WTC11 (cell line): ENCODE results near the gene MAN1B1. TPM values are rescaled to one million over a fixed set of nuclear protein-coding genes. Genes with fewer than 3 reads are reported as not detected.

Experiments used
- ATAC-seq: fragments of 200-7000 bp; cut with Tn5 transposase; 2 replicates; pipeline ENCODE4 v1.10.0; 2021; ENCODE audit warnings: mild to moderate bottlenecking, moderate library complexity
- CTCF ChIA-PET: fragments of 300-600 bp; sonication (Branson Sonifier 250); formaldehyde crosslinking; loops from one replicate; lab custom pipeline; 2021; ENCODE audit warnings: antibody characterized with exemption; lab: Charles Lee
- POLR2A ChIA-PET: fragments of 350-600 bp; sonication (Branson Sonifier 250); formaldehyde crosslinking; loops from one replicate; lab custom pipeline; 2021; ENCODE audit warnings: antibody characterized with exemption; lab: Charles Lee
- DNase-seq: peaks from one replicate; pipeline ENCODE4 v3.0.0; 2021; ENCODE audit warnings: low spot score
- H3K27ac Mint-ChIP-seq: 2 replicates; pipeline ENCODE4 v1.8.0; 2021; ENCODE audit warnings: mixed read lengths
- H3K27me3 Mint-ChIP-seq: 2 replicates; pipeline ENCODE4 v1.8.0; 2021; ENCODE audit warnings: low read depth, mild to moderate bottlenecking, moderate library complexity, mixed read lengths
- H3K36me3 Mint-ChIP-seq: 2 replicates; pipeline ENCODE4 v1.8.0; 2021; ENCODE audit warnings: mixed read lengths
- H3K4me1 Mint-ChIP-seq: 2 replicates; pipeline ENCODE4 v1.8.0; 2022; ENCODE audit warnings: mixed read lengths
- H3K4me3 Mint-ChIP-seq: 2 replicates; pipeline ENCODE4 v1.8.0; 2021; ENCODE audit warnings: mild to moderate bottlenecking, moderate library complexity, mixed read lengths
- H3K9me3 Mint-ChIP-seq: 2 replicates; pipeline ENCODE4 v1.8.0; 2021; ENCODE audit warnings: mixed read lengths
- HMGA2 ChIP-seq: fragments of 250-450 bp; sonication (Bioruptor Pico); IDR thresholded peaks from 2 replicates; pipeline ENCODE4 v1.4.0; 2021; ENCODE audit warnings: mild to moderate bottlenecking, moderate library complexity
- JUN ChIP-seq: sonication (generic); formaldehyde crosslinking; IDR thresholded peaks from 2 replicates; pipeline ENCODE4 v1.8.0; 2023; ENCODE audit warnings: mild to moderate bottlenecking, missing genetic modification reagents
- NFE2L1 ChIP-seq: sonication (generic); formaldehyde crosslinking; IDR thresholded peaks from 2 replicates; pipeline ENCODE4 v1.8.1; 2023; ENCODE audit warnings: missing genetic modification reagents
- SMAD3 ChIP-seq: sonication (generic); formaldehyde crosslinking; IDR thresholded peaks from 2 replicates; pipeline ENCODE4 v1.8.0; 2022; ENCODE audit warnings: missing genetic modification reagents, mild to moderate bottlenecking, borderline replicate concordance
- SP1 ChIP-seq: sonication (generic); formaldehyde crosslinking; conservative IDR thresholded peaks from 2 replicates; pipeline ENCODE4 v1.8.1; 2022; ENCODE audit warnings: missing genetic modification reagents
- ZBTB21 ChIP-seq: sonication (generic); formaldehyde crosslinking; IDR thresholded peaks from 2 replicates; pipeline ENCODE4 v1.8.1; 2023; ENCODE audit warnings: mild to moderate bottlenecking, missing genetic modification reagents, borderline replicate concordance
- ZNF219 ChIP-seq: sonication (generic); formaldehyde crosslinking; IDR thresholded peaks from 2 replicates; pipeline ENCODE4 v1.8.0; 2023; ENCODE audit warnings: missing genetic modification reagents, mild to moderate bottlenecking, borderline replicate concordance
- ZNF263 ChIP-seq: sonication (generic); formaldehyde crosslinking; IDR thresholded peaks from 2 replicates; pipeline ENCODE4 v1.8.1; 2022; ENCODE audit warnings: low read depth, mild to moderate bottlenecking, moderate library complexity, missing genetic modification reagents
- total RNA-seq: library from RNA; stranded (reverse); gene quantifications from 3 replicates; pipeline ENCODE4 v1.2.3, GENCODE V29; 2021
- TF ChIP-seq, protein P1 (sequence below): sonication (generic); formaldehyde crosslinking; IDR thresholded peaks from 2 replicates; pipeline ENCODE4 v1.8.0; 2023; ENCODE audit warnings: missing genetic modification reagents
- TF ChIP-seq, protein P2 (sequence below): sonication (generic); formaldehyde crosslinking; IDR thresholded peaks from 2 replicates; pipeline ENCODE4 v1.8.0; 2022; ENCODE audit warnings: mild to moderate bottlenecking, missing genetic modification reagents

The MAN1B1 gene
- total RNA-seq, 1 experiment from 2014 or later, result 57.1 TPM

DNA sequence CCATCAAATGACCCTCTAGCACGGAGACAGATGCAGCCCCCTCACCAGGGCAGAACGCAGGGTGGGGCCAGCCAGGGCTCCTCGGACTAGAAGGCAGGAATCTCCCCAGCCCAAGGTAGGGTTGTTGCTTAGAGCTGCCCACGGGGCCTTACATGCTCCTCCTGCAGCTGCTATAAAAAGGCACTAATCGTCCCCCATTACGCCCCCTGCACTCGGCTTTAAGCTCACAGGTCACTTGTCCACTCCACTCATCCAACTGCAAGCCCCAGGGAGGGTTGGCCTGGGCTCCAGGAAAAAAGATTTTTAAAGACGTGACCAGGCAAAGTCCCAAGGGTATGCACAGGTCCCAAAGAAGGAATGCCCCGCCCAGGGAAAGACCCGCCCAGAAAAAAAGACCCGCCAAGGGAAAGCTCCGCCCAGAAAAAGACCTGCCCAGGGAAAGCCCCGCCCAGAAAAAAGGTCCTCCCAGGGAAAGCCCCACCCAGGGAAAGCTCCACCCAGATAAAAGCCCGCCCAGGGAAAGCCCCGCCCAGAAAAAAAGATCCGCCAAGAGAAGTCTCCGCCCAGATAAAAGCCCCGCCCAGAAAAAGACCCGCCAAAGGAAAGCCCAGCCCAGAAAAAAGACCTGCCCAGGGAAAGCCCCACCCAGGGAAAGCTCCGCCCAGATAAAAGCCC, 63.3 kb downstream of the MAN1B1 start:
- H3K27me3 Mint-ChIP-seq, result peaks cover 9% of the 10 kb centered on the region
- H3K4me3 Mint-ChIP-seq, result no peak overlapping the region
- H3K27ac Mint-ChIP-seq, result no peak overlapping the region
- H3K36me3 Mint-ChIP-seq, result no peaks in the 10 kb centered on the region
- H3K4me1 Mint-ChIP-seq, result no peaks in the 10 kb centered on the region; the same call in 1 of the 2 replicates
- H3K9me3 Mint-ChIP-seq, result no peaks in the 10 kb centered on the region
- ATAC-seq (peak; percentile 8), DNase-seq (peak; percentile 78)
- POLR2A ChIA-PET, result no interaction called here
- CTCF ChIA-PET, result interaction anchor here (0.6 to 3.6 kb wide), 14 partner anchors 11 to 303 kb away, joined by 3 to 19 read pairs (median 5); partner anchors contain the start of genes GRIN1 and PAXX
- TF ChIP-seq ZNF219 (CRISPR knock-in tag) (no peak), JUN (CRISPR knock-in tag) (no peak)

DNA sequence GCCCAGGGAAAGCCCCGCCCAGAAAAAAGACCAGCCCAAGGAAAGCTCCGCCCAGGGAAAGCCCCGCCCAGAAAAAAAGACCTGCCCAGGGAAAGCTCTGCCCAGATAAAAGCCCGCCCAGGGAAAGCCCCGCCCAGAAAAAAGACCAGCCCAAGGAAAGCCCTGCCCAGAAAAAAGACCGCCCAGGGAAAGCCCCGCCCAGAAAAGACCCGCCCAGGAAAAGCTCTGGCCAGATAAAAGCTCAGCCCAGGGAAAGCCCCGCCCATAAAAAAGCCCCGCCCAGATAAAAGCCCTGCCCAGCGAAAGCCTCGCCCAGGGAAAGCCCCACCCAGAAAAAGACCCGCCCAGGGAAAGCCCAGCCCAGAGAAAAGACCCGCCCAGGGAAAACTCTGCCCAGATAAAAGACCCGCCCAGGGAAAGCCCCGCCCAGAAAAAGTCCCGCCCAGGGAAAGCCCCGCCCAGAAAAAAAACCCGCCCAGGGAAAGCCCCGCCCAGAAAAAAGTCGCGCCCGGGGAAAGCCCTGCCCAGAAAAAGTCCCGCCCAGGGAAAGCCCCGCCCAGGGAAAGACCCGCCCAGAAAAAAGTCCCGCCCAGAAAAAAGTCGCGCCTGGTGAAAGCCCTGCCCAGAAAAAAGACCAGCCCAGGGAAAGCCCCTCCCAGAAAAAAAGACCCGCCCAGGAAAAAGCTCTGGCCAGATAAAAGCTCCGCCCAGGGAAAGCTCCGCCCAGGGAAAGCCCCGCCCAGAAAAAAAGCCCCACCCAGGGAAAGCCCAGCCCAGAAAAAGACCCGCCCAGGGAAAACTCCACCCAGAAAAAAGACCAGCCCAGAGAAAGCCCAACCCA, 64.1 kb downstream of the MAN1B1 start:
- no peak overlapping the region for H3K4me3 Mint-ChIP-seq
- ChIA-PET CTCF (interaction anchor here (0.6 to 3.6 kb wide), 18 partner anchors 11 to 303 kb away, joined by 3 to 19 read pairs (median 4); partner anchors contain the start of genes GRIN1, PAXX, RNF224 and SAPCD2), POLR2A (interaction anchor here (0.7 kb wide), 1 partner anchor 38 kb away, joined by 3 read pairs; no protein-coding TSS in a partner anchor)
- no peak overlapping the region for H3K27ac Mint-ChIP-seq
- H3K4me1 Mint-ChIP-seq, result no peaks in the 10 kb centered on the region; the same call in 1 of the 2 replicates
- no peaks in the 10 kb centered on the region for H3K36me3 Mint-ChIP-seq
- no peak for TF ChIP-seq SMAD3
- no peak for TF ChIP-seq HMGA2 (CRISPR knock-in tag)
- H3K9me3 Mint-ChIP-seq, result no peaks in the 10 kb centered on the region
- ATAC-seq (peak; percentile 54), DNase-seq (peak; percentile 80)
- peaks cover 17% of the 10 kb centered on the region for H3K27me3 Mint-ChIP-seq

DNA sequence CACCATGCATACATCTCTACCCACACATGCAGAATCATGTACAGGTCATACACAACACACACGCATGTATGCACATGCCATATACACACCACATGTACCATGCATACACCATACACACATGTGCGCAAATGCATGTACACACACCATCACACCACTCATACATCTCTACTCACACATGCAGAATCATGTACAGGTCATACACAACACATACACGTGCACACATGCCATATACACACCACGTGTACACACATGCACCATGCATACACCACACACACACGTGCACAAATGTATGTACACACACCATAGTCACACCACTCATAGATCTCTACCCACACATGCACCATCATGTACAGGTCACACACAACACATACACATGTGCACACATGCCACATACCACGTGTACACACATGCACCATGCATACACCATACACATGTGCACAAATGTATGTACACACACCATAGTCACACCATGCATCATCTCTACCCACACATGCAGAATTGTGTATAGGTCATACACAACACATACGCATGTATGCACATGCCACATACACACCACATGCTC, 66.1 kb downstream of the MAN1B1 start:
- DNase-seq (no peak), ATAC-seq (no peak)
- POLR2A ChIA-PET, result no interaction called here
- Mint-ChIP-seq H3K27me3 (peaks cover 35% of the 10 kb centered on the region), H3K27ac (no peak overlapping the region), H3K4me1 (no peaks in the 10 kb centered on the region; the same call in 1 of the 2 replicates), H3K4me3 (no peak overlapping the region), H3K36me3 (no peaks in the 10 kb centered on the region), H3K9me3 (no peaks in the 10 kb centered on the region)
- CTCF ChIA-PET, result no interaction called here
- TF ChIP-seq, protein P1, sequence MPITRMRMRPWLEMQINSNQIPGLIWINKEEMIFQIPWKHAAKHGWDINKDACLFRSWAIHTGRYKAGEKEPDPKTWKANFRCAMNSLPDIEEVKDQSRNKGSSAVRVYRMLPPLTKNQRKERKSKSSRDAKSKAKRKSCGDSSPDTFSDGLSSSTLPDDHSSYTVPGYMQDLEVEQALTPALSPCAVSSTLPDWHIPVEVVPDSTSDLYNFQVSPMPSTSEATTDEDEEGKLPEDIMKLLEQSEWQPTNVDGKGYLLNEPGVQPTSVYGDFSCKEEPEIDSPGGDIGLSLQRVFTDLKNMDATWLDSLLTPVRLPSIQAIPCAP (CRISPR knock-in tag), result no peak
- TF ChIP-seq NFE2L1 (CRISPR knock-in tag), result 0 out of 2 replicates have a peak, but pooled peaks have one; percentile 55

DNA sequence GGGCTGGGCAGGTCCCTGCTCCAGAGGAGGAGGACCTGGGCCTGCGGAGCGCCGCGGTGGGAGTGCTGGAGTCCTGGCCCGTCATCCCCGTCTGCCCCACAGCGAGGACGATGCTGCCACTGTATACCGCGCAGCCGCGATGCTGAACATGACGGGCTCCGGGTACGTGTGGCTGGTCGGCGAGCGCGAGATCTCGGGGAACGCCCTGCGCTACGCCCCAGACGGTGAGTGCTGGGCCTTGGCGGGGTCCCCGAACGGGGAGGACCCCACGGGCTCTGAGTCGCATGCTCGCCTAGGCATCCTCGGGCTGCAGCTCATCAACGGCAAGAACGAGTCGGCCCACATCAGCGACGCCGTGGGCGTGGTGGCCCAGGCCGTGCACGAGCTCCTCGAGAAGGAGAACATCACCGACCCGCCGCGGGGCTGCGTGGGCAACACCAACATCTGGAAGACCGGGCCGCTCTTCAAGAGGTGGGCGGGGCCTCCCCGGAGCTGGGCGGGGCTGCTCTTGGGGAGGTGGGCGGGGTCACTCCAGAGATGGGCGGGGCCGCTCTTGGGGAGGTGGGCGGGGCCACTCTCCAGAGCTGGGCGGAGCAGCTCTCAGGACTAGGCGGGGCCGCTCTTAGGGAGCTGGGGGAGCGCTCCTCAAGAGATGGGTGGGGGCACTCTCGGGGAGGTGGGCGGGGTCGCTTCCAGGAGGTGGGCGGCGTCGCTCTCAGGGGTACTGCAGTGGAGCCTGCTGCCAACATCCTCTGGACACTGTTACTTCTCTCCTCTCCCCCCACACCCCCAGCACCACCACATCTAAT, 70.0 kb downstream of the MAN1B1 start:
- peaks cover 66% of the 10 kb centered on the region for H3K27me3 Mint-ChIP-seq
- peak overlapping the region; percentile 64 for H3K4me3 Mint-ChIP-seq
- TF ChIP-seq SP1 (CRISPR knock-in tag) (peak; percentile 49; the same call in 1 of the 2 replicates), ZBTB21 (CRISPR knock-in tag) (no peak), ZNF263 (CRISPR knock-in tag) (peak; percentile 63; the same call in 1 of the 2 replicates)
- TF ChIP-seq, protein P2, sequence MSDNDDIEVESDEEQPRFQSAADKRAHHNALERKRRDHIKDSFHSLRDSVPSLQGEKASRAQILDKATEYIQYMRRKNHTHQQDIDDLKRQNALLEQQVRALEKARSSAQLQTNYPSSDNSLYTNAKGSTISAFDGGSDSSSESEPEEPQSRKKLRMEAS, result 0 out of 2 replicates have a peak, but pooled peaks have one; percentile 18
- CTCF ChIA-PET, result interaction anchor here (0.6 to 2.2 kb wide), 15 partner anchors 13 to 274 kb away, joined by 3 to 16 read pairs (median 6); partner anchors contain the start of genes LRRC26, NPDC1 and RNF224
- H3K4me1 Mint-ChIP-seq, result no peaks in the 10 kb centered on the region
- POLR2A ChIA-PET, result interaction anchor here (1.0 kb wide), 1 partner anchor 27 kb away, joined by 7 read pairs; no protein-coding TSS in a partner anchor
- DNase-seq (peak; percentile 75), ATAC-seq (peak; percentile 72)
- no peaks in the 10 kb centered on the region for H3K36me3 Mint-ChIP-seq
- H3K27ac Mint-ChIP-seq, result no peak overlapping the region
- H3K9me3 Mint-ChIP-seq, result no peaks in the 10 kb centered on the region
